GM12878 (cell line): ENCODE measurements around the gene FCAR. TPM values are rescaled to one million over a fixed set of nuclear protein-coding genes. Genes with fewer than 3 reads are reported as not detected.

Experiments used
- ATAC-seq: fragments of 200-7000 bp; cut with Tn5 transposase; 3 replicates; pipeline ENCODE4 v1.9.1; 2020; ENCODE audit warnings: mild to moderate bottlenecking, moderate library complexity
- BruUV-seq: library from RNA; stranded (reverse); fragments of 400-500 nt; replicated peaks from 2 replicates; lab custom pipeline; 2021; lab: Mats Ljungman, UMichigan
- CTCF ChIA-PET: fragments of 300-600 bp; sonication (Branson Sonifier 250); formaldehyde crosslinking; extraction: SDS; loops from one replicate; lab custom pipeline; 2021; ENCODE audit warnings: inconsistent platforms; lab: Yijun Ruan, JAX
- POLR2A ChIA-PET: fragments of 350-600 bp; formaldehyde crosslinking; extraction: SDS; loops from one replicate; lab custom pipeline; 2021; ENCODE audit warnings: inconsistent platforms; lab: Charles Lee
- RAD21 ChIA-PET: fragments of 300-600 bp; sonication (Branson Sonifier 250); formaldehyde crosslinking; loops from one replicate; lab custom pipeline; 2023; ENCODE audit warnings: antibody characterized with exemption; ENCODE audit not compliant: unreplicated experiment; lab: Charles Lee
- SMC1A ChIA-PET: fragments of 300-600 bp; sonication (Branson Sonifier 250); formaldehyde crosslinking; loops from one replicate; lab custom pipeline; 2023; ENCODE audit not compliant: unreplicated experiment, uncharacterized antibody; lab: Charles Lee
- DNase-seq: peaks from one replicate; pipeline ENCODE4 v3.0.0-alpha.2; 2011; ENCODE audit warnings: low read depth, low spot score
- FAIRE-seq: peaks from 3 replicates; lab custom pipeline; 2011; peaks lifted over from hg19 to GRCh38; lab: Jason Lieb, UNC
- H2AFZ ChIP-seq: 2 replicates; pipeline ENCODE4 v1.6.0; 2011; ENCODE audit warnings: low read depth, low read length, control low read depth; ENCODE audit not compliant: control insufficient read depth
- H3K27ac ChIP-seq: 2 replicates; pipeline ENCODE4 v1.5.1; 2011; ENCODE audit warnings: control low read depth; ENCODE audit not compliant: control insufficient read depth, insufficient read depth
- H3K27me3 ChIP-seq, 2 experiments: replicated peaks in 1 of 2; 2 replicates each; pipeline versions ENCODE4 v1.6.0 to v1.6.1; 2011; ENCODE audit warnings: low read length in 1 of 2; ENCODE audit not compliant: control insufficient read depth in 2 of 2, insufficient read depth in 2 of 2
- H3K36me3 ChIP-seq, 2 experiments: 2 replicates each; pipeline ENCODE4 v1.5.1; 2011; ENCODE audit warnings: low read length in 1 of 2; ENCODE audit not compliant: control insufficient read depth in 2 of 2, insufficient read depth in 2 of 2
- H3K4me1 ChIP-seq: 2 replicates; pipeline ENCODE4 v1.6.1; 2011; ENCODE audit warnings: mild to moderate bottlenecking, low read length, moderate library complexity, mixed read lengths; ENCODE audit not compliant: control insufficient read depth, insufficient read depth
- H3K4me2 ChIP-seq: 2 replicates; pipeline ENCODE4 v1.6.0; 2011; ENCODE audit warnings: control low read depth; ENCODE audit not compliant: control insufficient read depth, insufficient read depth
- H3K4me3 ChIP-seq: fragments of 200-600 bp; sonication (generic); 2 replicates; pipeline ENCODE4 v1.5.1; 2016
- H3K79me2 ChIP-seq: 2 replicates; pipeline ENCODE4 v1.6.0; 2011; ENCODE audit warnings: low read length; ENCODE audit not compliant: control insufficient read depth, insufficient read depth
- H3K9ac ChIP-seq: 2 replicates; pipeline ENCODE4 v1.8.0; 2011; ENCODE audit warnings: low read length, control low read depth, mixed read lengths; ENCODE audit not compliant: control insufficient read depth, insufficient read depth
- H3K9me3 ChIP-seq: replicated peaks from 3 replicates; pipeline ENCODE4 v1.5.1; 2011; ENCODE audit warnings: mild to moderate bottlenecking, low read length; ENCODE audit not compliant: control insufficient read depth, insufficient read depth
- H4K20me1 ChIP-seq: 2 replicates; pipeline ENCODE4 v1.6.0; 2011; ENCODE audit not compliant: control insufficient read depth, insufficient read depth
- ASH2L ChIP-seq: fragments of 300-600, 200-600 bp; sonication (generic); IDR thresholded peaks from 2 replicates; pipeline ENCODE4 v1.6.1; 2017; ENCODE audit warnings: low read depth, mild to moderate bottlenecking, borderline replicate concordance
- EED ChIP-seq: sonication (generic); IDR thresholded peaks from 2 replicates; pipeline ENCODE4 v1.6.1; 2016; ENCODE audit warnings: antibody characterized with exemption, low read depth
- IKZF1 ChIP-seq: fragments of 450-650 bp; conservative IDR thresholded peaks from 2 replicates; pipeline ENCODE4 v1.6.1; 2017; ENCODE audit warnings: antibody characterized with exemption, mild to moderate bottlenecking
- IRF4 ChIP-seq: IDR thresholded peaks from 2 replicates; pipeline ENCODE4 v1.6.1; 2011; ENCODE audit warnings: low read depth, low read length
- LARP7 ChIP-seq: fragments of 450-650 bp; IDR thresholded peaks from 2 replicates; pipeline ENCODE4 v1.6.1; 2017; ENCODE audit warnings: mild to moderate bottlenecking
- MTA2 ChIP-seq: fragments of 450-650 bp; IDR thresholded peaks from 2 replicates; pipeline ENCODE4 v1.6.1; 2016; ENCODE audit warnings: low read depth, mild to moderate bottlenecking, moderate library complexity
- MTA3 ChIP-seq: IDR thresholded peaks from 2 replicates; pipeline ENCODE4 v1.6.1; 2012; ENCODE audit warnings: low read length, inconsistent platforms, borderline replicate concordance
- POLR2AphosphoS5 ChIP-seq: IDR thresholded peaks from 2 replicates; pipeline ENCODE4 v1.6.1; 2011; ENCODE audit warnings: mild to moderate bottlenecking, low read length, inconsistent platforms
- RFX5 ChIP-seq: IDR thresholded peaks from 2 replicates; pipeline ENCODE4 v1.6.1; 2011; ENCODE audit warnings: low read depth, low read length, improper control_type of control experiment
- WGBS: methylation state at CpG from one replicate; pipeline ENCODE4 v1.1.6; 2016; ENCODE audit warnings: low lambda C conversion rate; ENCODE audit not compliant: insufficient replicate concordance, insufficient coverage; ENCODE audit errors: missing lambda C conversion rate; 5-methylcytosine and 5-hydroxymethylcytosine counted together
- in situ Hi-C: fragments of 300-500 bp; cut with MboI; formaldehyde crosslinking; loops from 9 replicates; pipeline ENCODE4 v1.14.3; 2018; ENCODE audit warnings: mixed read lengths
- intact Hi-C: fragments of 100-400 bp; cut with micrococcal nuclease; formaldehyde crosslinking; loops from one replicate; pipeline ENCODE4 v1.14.2; 2022; ENCODE audit not compliant: unreplicated experiment
- polyA plus RNA-seq, 11 experiments: library from polyadenylated mRNA; depleted of rRNA in 4 of 11; unstranded in 6 of 11; stranded (reverse) in 5 of 11; fragments of >200 nt; fragmentation: Nextera tagmentation in 4 of 11; fragmentation: Illumina TruSeq in 1 of 11; extraction: Ambion mirVana in 4 of 11; extraction: Trizol in 1 of 11; gene quantifications; 1 replicate in 1 of 11; 2 replicates in 10 of 11; pipeline versions ENCODE4 v1.2.1 to v1.2.3, GENCODE V29; 2011 to 2016; ENCODE audit warnings: inconsistent platforms in 2 of 11, missing spikeins in 2 of 11, low read depth in 1 of 11
- total RNA-seq, 4 experiments: library from RNA; depleted of rRNA in 3 of 4; stranded (reverse); fragments of >200 nt in 3 of 4; fragmentation: Illumina TruSeq in 1 of 4; extraction: Trizol in 1 of 4; gene quantifications; 2 replicates each; pipeline versions ENCODE4 v1.2.1 to v1.2.3, GENCODE V29; 2013 to 2021
- TF ChIP-seq, protein P1 (sequence below): IDR thresholded peaks from 2 replicates; pipeline ENCODE4 v1.6.1; 2012; ENCODE audit warnings: mild to moderate bottlenecking, low read depth, low read length
- TF ChIP-seq, protein P2 (sequence below): fragments of 450-650 bp; IDR thresholded peaks from 2 replicates; pipeline ENCODE4 v1.6.1; 2017; ENCODE audit warnings: mild to moderate bottlenecking, moderate library complexity
- TF ChIP-seq, protein P3 (sequence below): IDR thresholded peaks from 2 replicates; pipeline ENCODE4 v1.6.1; 2012; ENCODE audit warnings: low read depth, low read length, improper control_type of control experiment
- TF ChIP-seq, protein P4 (sequence below): fragments of 450-650 bp; IDR thresholded peaks from 2 replicates; pipeline ENCODE4 v1.6.1; 2017; ENCODE audit warnings: low read depth, mild to moderate bottlenecking, moderate library complexity
- TF ChIP-seq, protein P5 (sequence below): fragments of 450-650 bp; conservative IDR thresholded peaks from 2 replicates; pipeline ENCODE4 v1.6.1; 2017; ENCODE audit warnings: mild to moderate bottlenecking, moderate library complexity

FCAR gene
- total and polyA plus RNA-seq, 10 of the 15 experiments (the other 5 are each of a cell fraction or from before 2014, with no cell fraction given) = 0.49 TPM; not detected in 9

DNA sequence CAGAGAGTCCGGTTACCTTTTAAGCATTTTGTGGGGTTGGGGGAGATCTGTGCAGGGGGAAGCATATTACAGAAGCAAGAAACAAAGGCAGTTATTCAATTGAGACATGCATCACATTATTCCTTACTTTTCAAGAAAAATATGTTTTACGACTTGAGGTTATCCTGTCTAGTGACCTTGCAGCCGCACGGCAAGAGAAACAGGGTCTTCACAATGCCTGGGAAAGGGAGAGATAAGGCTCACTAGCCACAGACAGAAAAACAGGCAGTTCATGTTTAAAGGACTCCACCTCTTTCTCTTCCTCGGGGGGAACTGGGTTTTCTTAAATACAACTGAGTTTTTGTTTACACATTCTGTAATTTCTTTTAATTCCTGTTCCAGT is 31.4 kb downstream of the FCAR start:
- BruUV-seq = no TSS peak
- 0 out of 2 replicates have a peak overlapping the region, but pooled peaks have one; percentile 3 for H3K4me2 ChIP-seq
- no peak for ATAC-seq
- CTCF ChIA-PET = no interaction called here
- no peak for FAIRE-seq
- H3K9me3 ChIP-seq = no peaks in the 10 kb centered on the region
- no peak overlapping the region for H3K9ac ChIP-seq
- H3K4me1 ChIP-seq = peaks cover 4% of the 10 kb centered on the region; the same call in 1 of the 2 replicates
- no peaks in the 10 kb centered on the region for H3K36me3 ChIP-seq
- no peaks in the 10 kb centered on the region for H3K79me2 ChIP-seq
- in situ Hi-C loops (no loop called here), intact Hi-C loops (no loop called here)
- H4K20me1 ChIP-seq = no peaks in the 10 kb centered on the region
- H3K27ac ChIP-seq = no peak overlapping the region
- H3K27me3 ChIP-seq = no peaks in the 10 kb centered on the region
- 38% methylated on average over 5 of the region's 5 CpGs for whole genome bisulfite sequencing
- H3K4me3 ChIP-seq = no peak overlapping the region
- SMC1A ChIA-PET = no interaction called here
- POLR2A ChIA-PET = interaction anchor here (0.6 kb wide), 1 partner anchor 417 kb away, joined by 9 read pairs; no protein-coding TSS in a partner anchor
- peak overlapping the region; percentile 67 for H2AFZ ChIP-seq
- RAD21 ChIA-PET = no interaction called here
- DNase-seq = no peak
- no peak for TF ChIP-seq IRF4
- TF ChIP-seq, protein P1, sequence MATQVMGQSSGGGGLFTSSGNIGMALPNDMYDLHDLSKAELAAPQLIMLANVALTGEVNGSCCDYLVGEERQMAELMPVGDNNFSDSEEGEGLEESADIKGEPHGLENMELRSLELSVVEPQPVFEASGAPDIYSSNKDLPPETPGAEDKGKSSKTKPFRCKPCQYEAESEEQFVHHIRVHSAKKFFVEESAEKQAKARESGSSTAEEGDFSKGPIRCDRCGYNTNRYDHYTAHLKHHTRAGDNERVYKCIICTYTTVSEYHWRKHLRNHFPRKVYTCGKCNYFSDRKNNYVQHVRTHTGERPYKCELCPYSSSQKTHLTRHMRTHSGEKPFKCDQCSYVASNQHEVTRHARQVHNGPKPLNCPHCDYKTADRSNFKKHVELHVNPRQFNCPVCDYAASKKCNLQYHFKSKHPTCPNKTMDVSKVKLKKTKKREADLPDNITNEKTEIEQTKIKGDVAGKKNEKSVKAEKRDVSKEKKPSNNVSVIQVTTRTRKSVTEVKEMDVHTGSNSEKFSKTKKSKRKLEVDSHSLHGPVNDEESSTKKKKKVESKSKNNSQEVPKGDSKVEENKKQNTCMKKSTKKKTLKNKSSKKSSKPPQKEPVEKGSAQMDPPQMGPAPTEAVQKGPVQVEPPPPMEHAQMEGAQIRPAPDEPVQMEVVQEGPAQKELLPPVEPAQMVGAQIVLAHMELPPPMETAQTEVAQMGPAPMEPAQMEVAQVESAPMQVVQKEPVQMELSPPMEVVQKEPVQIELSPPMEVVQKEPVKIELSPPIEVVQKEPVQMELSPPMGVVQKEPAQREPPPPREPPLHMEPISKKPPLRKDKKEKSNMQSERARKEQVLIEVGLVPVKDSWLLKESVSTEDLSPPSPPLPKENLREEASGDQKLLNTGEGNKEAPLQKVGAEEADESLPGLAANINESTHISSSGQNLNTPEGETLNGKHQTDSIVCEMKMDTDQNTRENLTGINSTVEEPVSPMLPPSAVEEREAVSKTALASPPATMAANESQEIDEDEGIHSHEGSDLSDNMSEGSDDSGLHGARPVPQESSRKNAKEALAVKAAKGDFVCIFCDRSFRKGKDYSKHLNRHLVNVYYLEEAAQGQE = no peak
- TF ChIP-seq, protein P2, sequence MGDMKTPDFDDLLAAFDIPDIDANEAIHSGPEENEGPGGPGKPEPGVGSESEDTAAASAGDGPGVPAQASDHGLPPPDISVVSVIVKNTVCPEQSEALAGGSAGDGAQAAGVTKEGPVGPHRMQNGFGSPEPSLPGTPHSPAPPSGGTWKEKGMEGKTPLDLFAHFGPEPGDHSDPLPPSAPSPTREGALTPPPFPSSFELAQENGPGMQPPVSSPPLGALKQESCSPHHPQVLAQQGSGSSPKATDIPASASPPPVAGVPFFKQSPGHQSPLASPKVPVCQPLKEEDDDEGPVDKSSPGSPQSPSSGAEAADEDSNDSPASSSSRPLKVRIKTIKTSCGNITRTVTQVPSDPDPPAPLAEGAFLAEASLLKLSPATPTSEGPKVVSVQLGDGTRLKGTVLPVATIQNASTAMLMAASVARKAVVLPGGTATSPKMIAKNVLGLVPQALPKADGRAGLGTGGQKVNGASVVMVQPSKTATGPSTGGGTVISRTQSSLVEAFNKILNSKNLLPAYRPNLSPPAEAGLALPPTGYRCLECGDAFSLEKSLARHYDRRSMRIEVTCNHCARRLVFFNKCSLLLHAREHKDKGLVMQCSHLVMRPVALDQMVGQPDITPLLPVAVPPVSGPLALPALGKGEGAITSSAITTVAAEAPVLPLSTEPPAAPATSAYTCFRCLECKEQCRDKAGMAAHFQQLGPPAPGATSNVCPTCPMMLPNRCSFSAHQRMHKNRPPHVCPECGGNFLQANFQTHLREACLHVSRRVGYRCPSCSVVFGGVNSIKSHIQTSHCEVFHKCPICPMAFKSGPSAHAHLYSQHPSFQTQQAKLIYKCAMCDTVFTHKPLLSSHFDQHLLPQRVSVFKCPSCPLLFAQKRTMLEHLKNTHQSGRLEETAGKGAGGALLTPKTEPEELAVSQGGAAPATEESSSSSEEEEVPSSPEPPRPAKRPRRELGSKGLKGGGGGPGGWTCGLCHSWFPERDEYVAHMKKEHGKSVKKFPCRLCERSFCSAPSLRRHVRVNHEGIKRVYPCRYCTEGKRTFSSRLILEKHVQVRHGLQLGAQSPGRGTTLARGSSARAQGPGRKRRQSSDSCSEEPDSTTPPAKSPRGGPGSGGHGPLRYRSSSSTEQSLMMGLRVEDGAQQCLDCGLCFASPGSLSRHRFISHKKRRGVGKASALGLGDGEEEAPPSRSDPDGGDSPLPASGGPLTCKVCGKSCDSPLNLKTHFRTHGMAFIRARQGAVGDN = no peak
- TF ChIP-seq, protein P3, sequence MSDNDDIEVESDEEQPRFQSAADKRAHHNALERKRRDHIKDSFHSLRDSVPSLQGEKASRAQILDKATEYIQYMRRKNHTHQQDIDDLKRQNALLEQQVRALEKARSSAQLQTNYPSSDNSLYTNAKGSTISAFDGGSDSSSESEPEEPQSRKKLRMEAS = no peak
- no peak for TF ChIP-seq IKZF1
- TF ChIP-seq ASH2L = no peak
- no peak for TF ChIP-seq MTA2
- no peak for TF ChIP-seq MTA3
- TF ChIP-seq POLR2AphosphoS5 = no peak
- no peak for TF ChIP-seq EED
- TF ChIP-seq, protein P4, sequence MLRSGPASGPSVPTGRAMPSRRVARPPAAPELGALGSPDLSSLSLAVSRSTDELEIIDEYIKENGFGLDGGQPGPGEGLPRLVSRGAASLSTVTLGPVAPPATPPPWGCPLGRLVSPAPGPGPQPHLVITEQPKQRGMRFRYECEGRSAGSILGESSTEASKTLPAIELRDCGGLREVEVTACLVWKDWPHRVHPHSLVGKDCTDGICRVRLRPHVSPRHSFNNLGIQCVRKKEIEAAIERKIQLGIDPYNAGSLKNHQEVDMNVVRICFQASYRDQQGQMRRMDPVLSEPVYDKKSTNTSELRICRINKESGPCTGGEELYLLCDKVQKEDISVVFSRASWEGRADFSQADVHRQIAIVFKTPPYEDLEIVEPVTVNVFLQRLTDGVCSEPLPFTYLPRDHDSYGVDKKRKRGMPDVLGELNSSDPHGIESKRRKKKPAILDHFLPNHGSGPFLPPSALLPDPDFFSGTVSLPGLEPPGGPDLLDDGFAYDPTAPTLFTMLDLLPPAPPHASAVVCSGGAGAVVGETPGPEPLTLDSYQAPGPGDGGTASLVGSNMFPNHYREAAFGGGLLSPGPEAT = no peak
- TF ChIP-seq LARP7 = no peak
- TF ChIP-seq, protein P5, sequence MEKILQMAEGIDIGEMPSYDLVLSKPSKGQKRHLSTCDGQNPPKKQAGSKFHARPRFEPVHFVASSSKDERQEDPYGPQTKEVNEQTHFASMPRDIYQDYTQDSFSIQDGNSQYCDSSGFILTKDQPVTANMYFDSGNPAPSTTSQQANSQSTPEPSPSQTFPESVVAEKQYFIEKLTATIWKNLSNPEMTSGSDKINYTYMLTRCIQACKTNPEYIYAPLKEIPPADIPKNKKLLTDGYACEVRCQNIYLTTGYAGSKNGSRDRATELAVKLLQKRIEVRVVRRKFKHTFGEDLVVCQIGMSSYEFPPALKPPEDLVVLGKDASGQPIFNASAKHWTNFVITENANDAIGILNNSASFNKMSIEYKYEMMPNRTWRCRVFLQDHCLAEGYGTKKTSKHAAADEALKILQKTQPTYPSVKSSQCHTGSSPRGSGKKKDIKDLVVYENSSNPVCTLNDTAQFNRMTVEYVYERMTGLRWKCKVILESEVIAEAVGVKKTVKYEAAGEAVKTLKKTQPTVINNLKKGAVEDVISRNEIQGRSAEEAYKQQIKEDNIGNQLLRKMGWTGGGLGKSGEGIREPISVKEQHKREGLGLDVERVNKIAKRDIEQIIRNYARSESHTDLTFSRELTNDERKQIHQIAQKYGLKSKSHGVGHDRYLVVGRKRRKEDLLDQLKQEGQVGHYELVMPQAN = no peak
- no peak for TF ChIP-seq RFX5
